Measurements from ENCODE around the gene SH3RF2. TPM values are rescaled to one million over a fixed set of nuclear protein-coding genes. Genes with fewer than 3 reads are reported as not detected.

Gene SH3RF2
- total and polyA plus RNA-seq, 9 of the 15 experiments (the other 6 are each of a cell fraction or from before 2014, with no cell fraction given), result 0.05 TPM; not detected in 8

DNA sequence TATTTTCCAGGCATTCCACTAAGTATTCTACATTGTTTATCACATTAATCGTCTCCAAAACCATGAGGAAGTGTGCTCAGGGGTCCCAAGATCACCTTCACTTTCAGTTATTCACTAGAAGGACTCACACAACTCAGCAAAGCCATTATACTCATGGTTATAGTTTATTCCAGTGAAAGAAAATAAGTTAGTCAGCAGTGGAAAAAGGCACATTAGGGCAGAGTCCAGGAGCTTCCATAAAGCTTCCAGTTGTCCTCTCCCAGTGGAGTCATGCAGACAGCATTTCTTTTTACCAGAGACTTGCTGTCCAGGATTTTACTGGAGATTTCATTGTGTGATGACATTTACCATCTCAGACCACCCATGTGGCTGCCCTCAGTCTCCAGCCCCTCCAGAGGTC is 51.5 kb downstream of the SH3RF2 start:
- POLR2A ChIA-PET, result interaction anchor here (1.1 kb wide), 1 partner anchor 12 kb away, joined by 3 read pairs; no protein-coding TSS in a partner anchor

More for the DNA sequence above, 51.5 kb downstream of the SH3RF2 start:
- H3K79me2 ChIP-seq (ENCODE audit: control insufficient read depth, insufficient read depth, low read length), result no peaks in the 10 kb centered on the region
- TF ChIP-seq CHD4 (IDR thresholded peaks at IDR 0.05; ENCODE audit: insufficient read depth, insufficient replicate concordance, low read depth, low read length, poor library complexity, severe bottlenecking) (no peak), MEF2D (tag; conservative IDR thresholded peaks at IDR 0.05; ENCODE audit: low read depth) (no peak), DNMT1 (IDR thresholded peaks at IDR 0.05) (no peak), NFIX (CRISPR knock-in tag; IDR thresholded peaks at IDR 0.05; ENCODE audit: low read depth) (no peak), NEUROD1 (IDR thresholded peaks at IDR 0.05; ENCODE audit: borderline replicate concordance, low read depth, low read length, partially characterized antibody) (no peak), RBM25 (IDR thresholded peaks at IDR 0.05; ENCODE audit: low read depth, low read length, severe bottlenecking) (no peak), CBX1 (IDR thresholded peaks at IDR 0.05; ENCODE audit: low read depth) (no peak), COPS2 (conservative IDR thresholded peaks at IDR 0.05) (no peak), ZNF551 (CRISPR knock-in tag; IDR thresholded peaks at IDR 0.05) (no peak), NR1H2 (CRISPR knock-in tag; IDR thresholded peaks at IDR 0.05) (no peak), ZNF445 (CRISPR knock-in tag; IDR thresholded peaks at IDR 0.05; ENCODE audit: low read depth) (no peak), ARID1B (IDR thresholded peaks at IDR 0.05) (no peak), HDAC3 (IDR thresholded peaks at IDR 0.05; ENCODE audit: borderline replicate concordance, partially characterized antibody) (no peak), ZNF785 (CRISPR knock-in tag; IDR thresholded peaks at IDR 0.05) (no peak), ZBTB8A (IDR thresholded peaks at IDR 0.05; ENCODE audit: partially characterized antibody) (no peak), PHTF2 (CRISPR knock-in tag; IDR thresholded peaks at IDR 0.05) (no peak)
- TF ChIP-seq, protein P1, sequence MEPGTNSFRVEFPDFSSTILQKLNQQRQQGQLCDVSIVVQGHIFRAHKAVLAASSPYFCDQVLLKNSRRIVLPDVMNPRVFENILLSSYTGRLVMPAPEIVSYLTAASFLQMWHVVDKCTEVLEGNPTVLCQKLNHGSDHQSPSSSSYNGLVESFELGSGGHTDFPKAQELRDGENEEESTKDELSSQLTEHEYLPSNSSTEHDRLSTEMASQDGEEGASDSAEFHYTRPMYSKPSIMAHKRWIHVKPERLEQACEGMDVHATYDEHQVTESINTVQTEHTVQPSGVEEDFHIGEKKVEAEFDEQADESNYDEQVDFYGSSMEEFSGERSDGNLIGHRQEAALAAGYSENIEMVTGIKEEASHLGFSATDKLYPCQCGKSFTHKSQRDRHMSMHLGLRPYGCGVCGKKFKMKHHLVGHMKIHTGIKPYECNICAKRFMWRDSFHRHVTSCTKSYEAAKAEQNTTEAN (CRISPR knock-in tag; IDR thresholded peaks at IDR 0.05), result no peak
- H3K9ac ChIP-seq (ENCODE audit: insufficient read depth in 1 of 2, low read depth in 2 of 2, low read length in 2 of 2), result no peak overlapping the region
- H3K9me3 ChIP-seq (replicated peaks; ENCODE audit: control insufficient read depth, insufficient read depth, low read depth, low read length), result no peaks in the 10 kb centered on the region
- H3K36me3 ChIP-seq (ENCODE audit: control insufficient read depth, insufficient read depth, low read length), result no peaks in the 10 kb centered on the region
- CTCF ChIA-PET (ENCODE audit: low intra/inter-chr PET ratio), result no interaction called here
- in situ Hi-C loops (cut with MboI) (no loop called here), intact Hi-C loops (cut with micrococcal nuclease) (no loop called here)
- no peaks in the 10 kb centered on the region for H3K9me1 ChIP-seq (ENCODE audit: control insufficient read depth, insufficient read depth, low read length)
- no peak overlapping the region for H2AFZ ChIP-seq (ENCODE audit: low read depth, low read length)
- H3K27me3 ChIP-seq (ENCODE audit: control insufficient read depth in 2 of 2, insufficient read depth in 2 of 2, low read length in 2 of 2), result no peaks in the 10 kb centered on the region
- H3K27ac ChIP-seq (ENCODE audit: extremely low read depth, low read depth, low read length), result no peak overlapping the region
- BruUV-seq (replicated peaks), result no TSS peak
- no peak overlapping the region for H3K4me3 ChIP-seq
- H3K4me1 ChIP-seq (replicated peaks in 1 of 2; ENCODE audit: control insufficient read depth in 2 of 2, insufficient read depth in 2 of 2, low read length in 2 of 2), result no peaks in the 10 kb centered on the region
- FAIRE-seq (no peak), ATAC-seq (no peak), DNase-seq (ENCODE audit: extremely low read depth in 1 of 4, low spot score in 3 of 4) (no peak)
- no peak overlapping the region for H3K4me2 ChIP-seq (ENCODE audit: insufficient read depth, low read length)
- WGBS (ENCODE audit: insufficient coverage, low coverage, missing lambda C conversion rate), result 0% methylated on average over 1 of the region's 1 CpG
- H4K20me1 ChIP-seq (replicated peaks; ENCODE audit: control insufficient read depth, insufficient read depth, low read length), result no peaks in the 10 kb centered on the region

Measured in K562 (cell line).